Endothelial cell of umbilical vein (primary cell): ENCODE measurements around the gene MMD. TPM values are rescaled to one million over a fixed set of nuclear protein-coding genes. Genes with fewer than 3 reads are reported as not detected.

Experiments used
- BruUV-seq: library from RNA; stranded (reverse); fragments of 400-500 nt; replicated peaks from 2 replicates; lab custom pipeline; 2021; lab: Mats Ljungman, UMichigan
- CTCF ChIA-PET: fragments of 300-600, 350-600 bp; sonication (Branson Sonifier 250); formaldehyde crosslinking; loops from one replicate; lab custom pipeline; 2021; ENCODE audit warnings: antibody characterized with exemption, inconsistent platforms; lab: Charles Lee
- POLR2A ChIA-PET: fragments of 300-600, 350-600 bp; sonication (Branson Sonifier 250); formaldehyde crosslinking; loops from one replicate; lab custom pipeline; 2021; ENCODE audit warnings: antibody characterized with exemption, inconsistent platforms; lab: Charles Lee
- DNase-seq: peaks from one replicate; pipeline ENCODE4 v3.0.0-alpha.2; 2011; ENCODE audit warnings: low read depth, low spot score
- FAIRE-seq: peaks from 2 replicates; lab custom pipeline; 2011; peaks lifted over from hg19 to GRCh38; lab: Jason Lieb, UNC
- H2AFZ ChIP-seq: 2 replicates; pipeline ENCODE4 v1.6.0; 2012; ENCODE audit warnings: low read depth, low read length, control low read depth, inconsistent platforms
- H3K27ac ChIP-seq: 2 replicates; pipeline ENCODE4 v1.5.1; 2011; ENCODE audit warnings: low read depth, mild to moderate bottlenecking, control low read depth, low read length, moderate library complexity; ENCODE audit not compliant: insufficient read depth
- H3K27me3 ChIP-seq, 2 experiments: 2 replicates each; pipeline versions ENCODE4 v1.6.0 to v1.6.1; 2011; ENCODE audit warnings: low read length in 2 of 2, mixed read lengths in 1 of 2; ENCODE audit not compliant: control insufficient read depth in 2 of 2, insufficient read depth in 2 of 2
- H3K36me3 ChIP-seq, 2 experiments: 2 replicates in 1 of 2; 3 replicates in 1 of 2; pipeline ENCODE4 v1.5.1; 2011; ENCODE audit warnings: low read length in 2 of 2, mild to moderate bottlenecking in 1 of 2, moderate library complexity in 1 of 2; ENCODE audit not compliant: control insufficient read depth in 2 of 2, insufficient read depth in 2 of 2; ENCODE audit errors: extremely low read depth in 1 of 2
- H3K4me1 ChIP-seq: 3 replicates; pipeline ENCODE4 v1.5.1; 2011; ENCODE audit warnings: mild to moderate bottlenecking, low read length; ENCODE audit not compliant: control insufficient read depth, insufficient read depth; ENCODE audit errors: extremely low read depth
- H3K4me2 ChIP-seq: 2 replicates; pipeline ENCODE4 v1.6.1; 2011; ENCODE audit warnings: low read length, control low read depth, mixed read lengths; ENCODE audit not compliant: insufficient read depth
- H3K4me3 ChIP-seq, 3 experiments: fragments of 200-600 bp in 1 of 3; sonication (generic), shearing (Covaris generic) in 1 of 3; replicated peaks in 1 of 3; 2 replicates each; pipeline ENCODE4 v1.5.1; 2011 to 2016; ENCODE audit warnings: control low read depth in 3 of 3, low read length in 3 of 3, mild to moderate bottlenecking in 2 of 3, inconsistent platforms in 1 of 3, low read depth in 1 of 3, moderate library complexity in 1 of 3; ENCODE audit not compliant: insufficient read depth in 1 of 3
- H3K79me2 ChIP-seq: 2 replicates; pipeline ENCODE4 v1.6.0; 2012; ENCODE audit warnings: low read length, inconsistent platforms; ENCODE audit not compliant: control insufficient read depth, insufficient read depth
- H3K9ac ChIP-seq: replicated peaks from 2 replicates; pipeline ENCODE3; 2011; ENCODE audit warnings: low read length, control low read depth; ENCODE audit not compliant: insufficient read depth; ENCODE audit errors: extremely low read depth
- H3K9me1 ChIP-seq: replicated peaks from 3 replicates; pipeline ENCODE4 v1.6.0; 2011; ENCODE audit warnings: mild to moderate bottlenecking, low read length; ENCODE audit not compliant: control insufficient read depth, insufficient read depth; ENCODE audit errors: extremely low read depth
- H3K9me3 ChIP-seq: replicated peaks from 2 replicates; pipeline ENCODE4 v1.5.1; 2012; ENCODE audit warnings: low read length, inconsistent platforms; ENCODE audit not compliant: control insufficient read depth, insufficient read depth
- H4K20me1 ChIP-seq: replicated peaks from 2 replicates; pipeline ENCODE3; 2011; ENCODE audit warnings: mild to moderate bottlenecking, low read length; ENCODE audit not compliant: control insufficient read depth, insufficient read depth; ENCODE audit errors: extremely low read depth
- CTCF ChIP-seq, 2 donors: IDR thresholded peaks; 1 replicate in 1 of 2; 2 replicates in 1 of 2; pipeline ENCODE4 v1.5.1; 2011; ENCODE audit warnings: low read length in 2 of 2, mild to moderate bottlenecking in 2 of 2, moderate library complexity in 2 of 2, control low read depth in 1 of 2, inconsistent platforms in 1 of 2, low read depth in 1 of 2; ENCODE audit not compliant: insufficient read depth in 1 of 2; ENCODE audit errors: extremely low read depth in 1 of 2
- EZH2 ChIP-seq: IDR thresholded peaks from 2 replicates; pipeline ENCODE4 v1.6.1; 2012; ENCODE audit warnings: borderline replicate concordance, low read depth, mild to moderate bottlenecking, moderate library complexity, low read length, inconsistent platforms; ENCODE audit not compliant: severe bottlenecking
- FOS ChIP-seq: IDR thresholded peaks from 2 replicates; pipeline ENCODE4 v1.6.1; 2011; ENCODE audit warnings: mild to moderate bottlenecking, low read length, moderate library complexity, borderline replicate concordance; ENCODE audit not compliant: insufficient read depth
- GATA2 ChIP-seq: IDR thresholded peaks from 2 replicates; pipeline ENCODE4 v1.7.0; 2011; ENCODE audit warnings: low read depth, mild to moderate bottlenecking, moderate library complexity, mixed read lengths, low read length; ENCODE audit not compliant: insufficient read length, insufficient read depth
- JUN ChIP-seq: IDR thresholded peaks from 2 replicates; pipeline ENCODE4 v1.6.1; 2011; ENCODE audit warnings: borderline replicate concordance, low read depth; ENCODE audit not compliant: insufficient read length, insufficient read depth
- MAX ChIP-seq: IDR thresholded peaks from 2 replicates; pipeline ENCODE4 v1.6.1; 2011; ENCODE audit not compliant: insufficient read depth, insufficient read length
- MYC ChIP-seq: IDR thresholded peaks from one replicate; pipeline ENCODE4 v1.6.1; 2011; ENCODE audit warnings: mild to moderate bottlenecking, low read depth, low read length
- POLR2A ChIP-seq: IDR thresholded peaks from 2 replicates; pipeline ENCODE4 v1.6.1; 2012; ENCODE audit warnings: low read depth, mild to moderate bottlenecking, control low read depth, low read length
- POLR2AphosphoS5 ChIP-seq: IDR thresholded peaks from 2 replicates; pipeline ENCODE4 v1.6.1; 2012; ENCODE audit warnings: low read depth, mild to moderate bottlenecking, control low read depth, low read length, moderate library complexity; ENCODE audit not compliant: insufficient read depth
- dilution Hi-C: fragments of 300-500 bp; cut with MboI; formaldehyde crosslinking; loops from one replicate; pipeline ENCODE4 v1.15.0; 2019; ENCODE audit warnings: low sequenced_read_pairs; ENCODE audit not compliant: extremely low pct_ligation_motif_present
- intact Hi-C: fragments of 100-400 bp; cut with micrococcal nuclease; formaldehyde crosslinking; loops from one replicate; pipeline ENCODE4 v1.10.0; 2022
- polyA plus RNA-seq, 4 experiments: library from polyadenylated mRNA; depleted of rRNA in 3 of 4; stranded (reverse) in 3 of 4; unstranded in 1 of 4; fragments of >200 nt; gene quantifications; 2 replicates each; pipeline versions ENCODE4 v1.2.1 to v1.2.3, GENCODE V29; 2011 to 2012; ENCODE audit warnings: missing spikeins in 1 of 4
- total RNA-seq: library from RNA; stranded (reverse); gene quantifications from 2 replicates; pipeline ENCODE4 v1.2.3, GENCODE V29; 2021

Gene MMD
- total and polyA plus RNA-seq, 2 donors (not counting 3 experiments of a cell fraction or from before 2014, with no cell fraction given), result 5.6 to 9.3 TPM

- H3K27ac ChIP-seq, result no peak overlapping the region
- H2AFZ ChIP-seq, result no peak overlapping the region
- ChIA-PET POLR2A (no interaction called here), CTCF (interaction anchor here (1.7 kb wide), 1 partner anchor 84 kb away, joined by 5 read pairs; no protein-coding TSS in a partner anchor)
- H3K9ac ChIP-seq, result no peak overlapping the region
- DNase-seq, result no peak
- no peaks in the 10 kb centered on the region for H3K79me2 ChIP-seq
- dilution Hi-C loops (no loop called here), intact Hi-C loops (no loop called here)
- no peaks in the 10 kb centered on the region for H3K9me3 ChIP-seq
- H3K4me1 ChIP-seq, result peaks cover 7% of the 10 kb centered on the region
- TF ChIP-seq MAX (no peak), POLR2AphosphoS5 (no peak), MYC (no peak), JUN (no peak), FOS (no peak), EZH2 (no peak), CTCF (IDR thresholded peaks at IDR 0.05; ENCODE audit: extremely low read depth in 1 of 2, insufficient read depth in 1 of 2, low read depth in 1 of 2, low read length in 2 of 2) (no peak), POLR2A (no peak), GATA2 (no peak)
- H4K20me1 ChIP-seq, result no peaks in the 10 kb centered on the region
- H3K4me2 ChIP-seq, result no peak overlapping the region
- peaks cover 0 to under 1% of the 10 kb centered on the region in 2 experiments for H3K27me3 ChIP-seq
- no peaks in the 10 kb centered on the region for H3K9me1 ChIP-seq
- H3K4me3 ChIP-seq, result no peak overlapping the region
- no peak for FAIRE-seq
- no TSS peak for BruUV-seq
- no peaks in the 10 kb centered on the region for H3K36me3 ChIP-seq
Measured at GRCh38 chr17:55430541-55431288, 9.1 kb upstream of the MMD start.
